HG03558 (cell line): ENCODE data around the gene RPL28.

Source experiments
- ATAC-seq: cut with Tn5 transposase; IDR thresholded peaks from one replicate; pipeline ENCODE4 v1.9.1; 2021; ENCODE audit warnings: moderate number of reproducible peaks; ENCODE audit not compliant: unreplicated experiment; ENCODE audit errors: extremely low read depth

Gene RPL28

GRCh38 chr19:55385724-55386492 lies at the start of gene RPL28:
Gene RPL28 (plus strand): TSS chr19:55385932. CDS start chr19:55386358, 426 bp downstream.
- ATAC-seq: peak; percentile 33

- no peak for ATAC-seq
Measured at GRCh38 chr19:55336101-55336500, 49.6 kb upstream of the RPL28 start.

- ATAC-seq: peak; percentile 67
Measured at GRCh38 chr19:55339105-55339888, 46.4 kb upstream of the RPL28 start, which contains the start of gene KMT5C. Gene KMT5C (plus strand): TSS chr19:55339876. CDS start chr19:55341937, 2,061 bp downstream.

DNA sequence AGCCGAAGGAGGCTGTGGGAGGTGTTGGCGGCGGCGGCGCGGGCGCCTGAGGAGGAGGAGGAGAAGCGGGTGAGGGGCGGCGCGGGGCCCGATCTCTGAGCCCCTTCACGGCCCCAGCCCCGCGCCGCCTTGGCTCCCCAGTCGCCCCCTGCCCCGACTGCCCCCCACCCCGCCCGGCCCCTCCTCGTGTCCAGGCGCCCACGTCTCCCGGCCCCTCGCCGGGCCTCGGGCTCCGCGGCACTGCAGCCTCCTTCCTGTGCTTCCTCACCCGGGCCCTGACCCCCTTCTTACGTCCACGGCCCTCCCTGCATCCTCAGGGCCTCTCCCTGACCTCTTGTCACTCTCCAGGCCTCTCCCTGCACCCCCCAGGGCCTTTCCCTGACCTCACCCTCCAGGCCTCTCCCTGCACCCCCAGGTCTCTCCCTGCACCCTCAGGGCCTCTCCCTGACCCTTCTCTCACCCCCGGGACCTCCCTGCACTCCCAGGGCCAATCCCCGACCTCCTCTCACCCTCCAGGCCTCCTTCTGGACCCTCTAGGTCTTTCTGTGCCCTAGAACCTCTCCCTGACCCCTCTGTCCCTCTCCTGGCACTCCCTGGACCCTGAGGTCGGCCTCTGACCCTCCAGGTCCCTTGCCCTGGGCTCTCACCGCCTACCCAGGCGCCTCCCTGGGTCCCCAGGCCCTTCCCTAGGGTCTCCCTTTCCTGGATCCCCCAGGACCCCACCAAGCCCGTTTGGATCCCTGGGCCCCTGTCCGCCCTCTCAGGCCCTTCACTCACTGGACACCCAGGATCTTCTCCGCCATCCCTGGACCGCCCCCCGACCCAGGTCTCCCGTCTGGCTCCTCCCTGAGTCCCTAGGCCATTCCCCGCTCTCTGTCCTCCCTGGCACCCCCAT lies 45.6 kb upstream of the RPL28 start:
- ATAC-seq: no peak

GRCh38 chr19:55340784-55341147 lies 45.0 kb upstream of the RPL28 start:
- ATAC-seq: no peak

DNA sequence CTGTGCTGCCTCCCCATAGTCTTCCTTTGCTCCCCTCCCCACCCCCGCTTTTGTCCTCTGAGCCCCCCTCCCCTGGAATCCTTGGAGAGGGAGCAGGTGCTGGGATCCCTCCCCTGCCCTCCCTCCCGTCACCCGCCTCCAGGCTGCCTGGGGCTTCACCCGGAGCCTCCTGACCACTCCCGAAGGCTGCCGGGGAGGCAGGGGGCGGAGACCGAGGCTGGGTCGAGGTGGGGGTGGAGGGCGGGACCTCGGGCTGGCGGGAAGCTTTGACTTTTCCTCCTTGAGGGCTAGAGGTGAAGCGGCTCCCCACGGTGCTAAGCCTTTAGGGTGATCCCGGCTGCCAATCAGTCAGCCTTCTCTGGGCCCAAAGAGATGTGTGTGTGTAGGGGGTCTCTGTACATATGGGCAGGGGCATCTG lies 44.6 kb upstream of the RPL28 start:
- ATAC-seq: no peak

- ATAC-seq: no peak
Measured at GRCh38 chr19:55341595-55342531, 43.9 kb upstream of the RPL28 start.

DNA sequence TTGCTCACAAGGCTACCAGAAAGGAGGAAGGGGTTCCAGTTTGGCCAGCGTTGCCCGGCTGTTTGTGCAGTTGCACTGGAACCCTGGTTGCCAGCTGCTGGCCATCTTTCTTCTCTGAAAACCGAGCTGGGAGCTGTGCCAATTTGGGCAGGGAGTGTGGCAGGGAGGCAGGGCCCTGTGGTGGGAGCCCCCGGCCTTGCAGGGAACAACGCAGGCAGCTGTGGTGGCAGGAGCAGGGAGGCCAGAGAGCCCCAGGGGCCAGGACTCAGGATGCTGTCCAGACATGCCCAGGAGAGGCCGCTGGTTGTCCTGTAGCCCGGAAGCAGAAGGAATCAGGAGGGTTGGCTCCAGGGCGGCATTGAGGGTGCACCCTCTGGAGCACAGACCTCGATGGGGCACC lies 41.3 kb upstream of the RPL28 start:
- ATAC-seq: no peak

DNA sequence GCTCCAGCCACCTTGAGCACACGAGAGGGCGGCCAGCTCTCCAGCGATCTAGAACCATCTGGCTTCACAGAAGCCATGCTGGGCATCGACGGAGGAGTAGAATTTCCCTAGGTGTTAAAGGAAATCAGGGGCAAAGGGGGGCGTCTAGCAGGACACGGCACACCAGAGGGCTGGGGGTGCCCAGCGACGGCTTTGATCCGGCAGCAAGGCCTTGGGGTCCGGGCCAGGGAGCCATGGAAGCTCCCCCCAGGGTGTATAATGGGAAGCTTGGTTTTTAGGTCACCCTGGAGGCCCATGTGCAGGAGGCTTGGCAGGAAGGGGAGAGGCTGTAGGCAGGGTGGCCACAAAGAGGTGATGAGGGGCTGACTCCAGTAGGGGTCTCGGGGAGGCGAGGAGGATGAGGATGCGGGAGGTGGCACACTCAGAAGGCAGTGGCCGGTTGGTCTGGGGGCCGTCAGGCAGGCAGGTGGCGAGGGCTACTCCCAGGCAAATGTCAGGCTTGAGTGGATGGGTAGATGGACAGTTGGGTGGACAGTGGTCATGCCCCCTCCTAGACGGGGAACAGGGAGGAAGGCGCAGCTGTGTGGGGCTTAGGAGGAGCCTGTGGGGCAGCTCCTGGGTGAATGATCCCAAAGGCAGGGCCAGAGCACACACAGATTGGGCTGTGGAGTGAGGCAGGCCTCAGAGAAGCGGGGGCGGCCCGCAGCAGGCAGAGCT lies 40.5 kb upstream of the RPL28 start:
- no peak for ATAC-seq

- no peak for ATAC-seq
Measured at GRCh38 chr19:55345818-55346724, 39.7 kb upstream of the RPL28 start.

GRCh38 chr19:55346725-55347441 lies 38.8 kb upstream of the RPL28 start:
- no peak for ATAC-seq

- no peak for ATAC-seq
Measured at GRCh38 chr19:55347442-55348009, 38.2 kb upstream of the RPL28 start.

DNA sequence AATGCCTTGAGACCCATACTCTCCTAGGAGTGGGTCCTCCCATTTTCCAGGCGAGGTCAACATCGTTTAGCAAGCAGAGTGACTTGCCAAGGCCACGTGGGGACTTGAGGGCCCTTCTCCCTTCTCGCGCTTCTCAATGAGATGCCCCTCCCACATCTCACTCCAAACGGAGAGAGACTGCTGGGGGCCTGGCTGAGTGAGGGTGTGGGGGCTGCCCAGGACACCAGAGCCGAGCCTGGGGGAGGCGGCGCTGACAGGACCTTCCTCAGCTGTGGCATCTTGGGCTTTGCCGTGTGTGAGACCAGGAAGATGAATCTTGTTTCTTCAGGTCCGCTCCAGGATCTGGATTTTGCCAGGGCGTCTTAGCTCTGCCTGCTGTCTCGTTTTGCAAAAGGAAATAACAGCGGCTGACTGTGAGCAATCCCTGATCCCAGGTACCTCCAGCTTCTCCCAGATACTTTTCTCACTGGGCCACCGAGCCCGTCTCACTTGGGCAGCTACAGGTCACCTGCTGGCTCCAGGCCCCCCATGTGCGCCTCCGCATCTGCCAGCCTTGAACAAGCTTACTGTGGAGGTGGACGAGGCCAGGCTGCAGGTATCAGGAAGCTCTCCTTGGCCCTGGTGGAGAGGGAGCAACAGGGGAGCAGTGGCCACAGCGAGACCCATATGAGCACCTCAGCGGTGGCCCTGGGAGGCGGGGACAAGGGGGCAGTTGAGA lies 37.3 kb upstream of the RPL28 start:
- ATAC-seq: no peak

GRCh38 chr19:55350620-55351315 lies 35.0 kb upstream of the RPL28 start:
- ATAC-seq: no peak

GRCh38 chr19:55352040-55352439 lies 33.7 kb upstream of the RPL28 start:
- no peak for ATAC-seq
